ENCODE data around the gene C19orf25. TPM values are rescaled to one million over a fixed set of nuclear protein-coding genes. Genes with fewer than 3 reads are reported as not detected.

C19orf25 gene
- total RNA-seq, 1 experiment from 2014 or later: 20.0 TPM

DNA sequence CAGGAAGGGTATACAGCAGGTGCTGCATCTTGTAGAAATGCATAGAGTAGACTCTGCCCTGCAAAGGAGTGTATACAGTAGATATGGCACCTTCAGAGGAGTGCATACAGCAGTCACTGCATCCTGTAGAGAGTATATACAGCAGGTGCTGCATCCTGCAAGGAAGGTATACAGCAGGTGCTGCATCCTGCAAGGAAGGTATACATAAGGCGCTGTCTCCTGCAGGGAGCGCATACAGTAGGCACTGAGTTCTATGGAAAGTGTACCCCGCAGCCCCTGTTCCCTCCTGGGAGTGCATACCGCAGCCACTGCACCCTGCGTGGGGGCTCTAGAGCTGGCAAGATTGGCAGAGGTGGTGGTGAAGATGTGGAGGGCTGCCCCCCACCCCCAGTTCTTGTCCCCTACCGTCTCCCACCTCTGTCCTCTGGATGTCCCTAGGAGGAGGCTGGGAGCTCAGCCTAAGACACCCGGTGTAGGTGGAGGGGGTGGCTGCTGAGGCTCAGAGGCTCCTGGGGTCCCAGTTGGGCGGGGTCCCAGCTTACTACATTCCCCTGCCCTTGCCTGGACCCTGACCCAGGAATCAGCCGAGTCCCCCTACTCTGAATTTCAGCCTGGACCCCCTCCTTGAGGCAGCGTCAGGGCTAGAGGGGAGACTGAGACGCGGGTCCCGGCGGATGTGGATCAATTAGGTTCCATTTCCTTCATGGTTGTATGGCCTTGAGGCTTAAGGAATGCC, 36.1 kb upstream of the C19orf25 start:
- in situ Hi-C loops (cut with HindIII; ENCODE audit: low pct_unique_long_range_greater_than_20kb, low sequenced_read_pairs): no loop called here

DNA sequence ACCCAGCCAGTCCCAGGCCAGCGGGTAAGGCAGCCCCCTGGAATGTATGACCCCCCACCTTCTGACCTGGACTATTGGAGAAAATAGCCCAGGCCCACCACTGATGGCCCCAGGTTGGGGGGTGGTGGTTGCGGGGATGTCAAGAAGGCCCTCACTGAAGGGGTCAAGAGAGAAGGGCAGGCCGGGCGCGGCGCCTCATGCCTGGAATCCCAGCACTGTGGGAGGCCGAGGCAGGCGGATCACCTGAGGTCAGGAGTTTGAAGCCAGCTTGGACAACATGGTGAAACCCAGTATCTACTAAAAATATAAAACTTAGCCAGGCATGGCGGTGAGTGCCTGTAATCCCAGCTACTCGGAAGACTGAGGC, 35.3 kb upstream of the C19orf25 start:
- no peak for DNase-seq (ENCODE audit: low read depth, low spot score)
- in situ Hi-C loops (cut with HindIII; ENCODE audit: low pct_unique_long_range_greater_than_20kb, low sequenced_read_pairs): no loop called here

More for the DNA sequence above, 36.1 kb upstream of the C19orf25 start:
- no peak for DNase-seq (ENCODE audit: low read depth, low spot score)

DNA sequence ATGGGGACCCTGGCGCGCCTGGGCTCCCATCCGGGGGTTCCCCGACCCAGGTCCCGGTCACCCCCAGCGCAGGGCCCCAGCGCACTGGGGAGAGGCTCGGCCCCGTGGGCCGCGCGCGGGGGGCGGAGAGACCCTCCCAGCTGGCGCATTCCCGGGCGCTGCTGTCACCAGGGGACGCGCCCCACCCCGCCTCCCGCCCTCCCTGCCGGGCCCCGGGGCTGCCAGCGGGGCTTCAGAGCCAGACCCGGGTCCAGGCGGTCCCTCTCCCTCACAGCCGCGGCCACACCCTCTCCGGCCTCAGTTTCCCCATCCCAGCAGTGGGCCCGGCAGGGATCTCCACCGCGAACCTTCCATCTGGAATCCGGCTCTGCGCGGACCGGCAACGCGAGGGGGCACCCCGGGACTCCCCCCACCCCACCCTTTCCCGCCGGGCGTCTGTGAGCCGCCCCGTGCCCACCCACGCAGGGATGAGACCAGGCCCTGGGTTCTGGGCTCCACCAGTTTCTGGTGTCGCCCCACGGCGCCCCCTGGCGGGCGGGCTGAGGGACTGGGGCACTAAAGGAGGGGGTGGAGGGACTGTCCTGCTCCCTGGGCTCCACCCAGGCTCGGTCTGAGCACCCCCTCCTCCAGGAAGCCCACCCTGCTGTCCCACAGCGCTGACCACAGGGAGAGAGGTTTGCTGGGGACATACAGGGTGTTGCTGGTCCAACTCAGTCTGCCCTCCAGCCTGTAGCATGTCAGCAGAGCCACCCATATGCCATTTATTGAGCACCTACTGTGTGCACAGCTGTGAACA, 34.7 kb upstream of the C19orf25 start:
- in situ Hi-C loops (cut with HindIII; ENCODE audit: low pct_unique_long_range_greater_than_20kb, low sequenced_read_pairs): no loop called here
- peak; percentile 63 for DNase-seq (ENCODE audit: low read depth, low spot score)

DNA sequence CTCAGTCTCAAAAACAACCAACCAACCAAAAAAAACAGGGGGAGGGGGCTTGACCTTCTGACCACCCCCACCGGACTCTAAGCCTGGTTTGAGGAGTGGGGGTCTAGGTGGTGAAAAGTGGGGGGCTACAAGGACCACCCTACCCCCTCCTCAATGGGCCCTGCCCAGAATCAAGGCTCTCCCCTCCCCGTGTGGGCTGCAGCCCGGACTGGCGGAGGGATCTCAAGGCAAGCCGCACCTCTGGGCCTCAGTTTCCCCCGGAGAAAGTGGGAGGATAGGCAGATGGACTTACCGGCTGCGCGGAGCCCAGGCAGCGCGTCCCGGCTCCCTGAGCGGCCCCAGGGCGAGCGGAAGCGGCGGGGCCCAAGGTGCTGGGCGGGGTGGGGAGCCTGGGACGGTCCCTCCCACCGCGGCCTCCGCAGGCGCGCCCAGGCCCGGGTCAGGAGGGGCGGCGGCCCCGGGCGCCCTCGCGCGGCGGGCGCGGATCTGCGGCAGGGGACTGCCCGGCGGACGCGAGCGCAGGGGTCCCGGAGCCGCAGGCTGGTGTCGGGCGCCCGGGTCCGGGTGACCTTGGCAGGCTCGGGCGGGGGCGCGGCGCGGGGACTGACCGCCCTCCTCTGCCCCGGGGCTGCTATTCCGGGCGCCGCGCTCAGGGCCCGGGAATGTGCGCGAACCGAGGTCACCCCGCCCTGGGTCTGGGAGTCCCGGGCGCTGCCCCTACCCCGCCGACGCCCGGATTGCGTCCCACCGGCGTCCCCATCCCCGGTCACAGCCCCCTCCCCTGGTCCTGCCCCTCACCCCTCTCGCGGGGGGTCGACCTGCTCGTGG, 33.9 kb upstream of the C19orf25 start, which contains the start of gene ADAMTSL5:
Gene ADAMTSL5 (minus strand): TSS at position 349 of the 828 bp plus-strand sequence. CDS start 2,076 bp downstream, outside the sequence.
- peak; percentile 61 for DNase-seq (ENCODE audit: low read depth, low spot score)
- in situ Hi-C loops (cut with HindIII; ENCODE audit: low pct_unique_long_range_greater_than_20kb, low sequenced_read_pairs): no loop called here

DNA sequence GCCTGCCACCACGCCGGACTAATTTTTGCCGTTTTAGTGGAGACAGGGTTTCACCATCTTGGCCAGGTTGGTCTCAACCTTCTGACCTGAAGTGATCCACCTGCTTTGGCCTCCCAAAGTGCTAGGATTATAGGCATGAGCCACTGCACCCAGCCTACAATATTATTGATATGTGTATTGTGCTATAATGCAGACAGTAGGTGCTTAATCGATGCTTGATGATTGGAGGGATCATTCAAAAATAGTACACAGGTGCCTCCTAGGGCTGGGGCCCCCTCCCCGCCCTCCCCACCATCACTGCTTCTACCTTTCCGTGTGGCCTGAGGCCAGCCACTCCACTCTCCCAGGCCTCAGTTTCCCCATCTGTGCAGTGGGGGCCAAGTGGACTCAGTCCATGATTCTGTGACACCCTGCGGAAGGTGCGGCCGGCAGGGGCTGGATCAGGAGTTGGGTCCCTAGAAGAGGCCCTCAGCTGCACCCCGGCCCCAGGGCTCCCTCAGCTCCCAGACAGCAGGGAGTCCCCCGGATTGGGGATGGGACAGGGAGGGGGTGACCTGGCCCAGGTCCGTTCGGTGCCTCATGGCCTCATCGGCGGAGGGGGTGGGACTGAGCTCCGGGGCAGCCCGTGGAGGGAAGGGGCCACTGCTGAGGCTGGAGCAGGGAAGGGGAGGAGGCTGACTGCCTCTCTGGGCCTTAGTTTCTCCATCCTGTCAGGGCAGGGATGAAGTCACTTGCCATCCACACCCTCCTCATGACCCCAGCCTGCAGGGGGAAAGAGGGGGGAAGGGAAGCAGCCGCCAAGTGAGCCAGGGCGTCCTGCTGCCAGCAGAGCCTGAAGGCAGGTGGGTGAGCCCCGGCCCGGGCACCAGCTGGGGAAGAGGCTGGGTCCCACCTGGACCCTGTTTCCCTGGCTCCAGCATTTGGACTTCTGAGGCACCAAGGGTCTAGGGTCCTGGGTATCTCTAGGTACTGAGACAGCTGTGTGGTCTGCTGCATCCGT, 32.6 kb upstream of the C19orf25 start:
- in situ Hi-C loops (cut with HindIII; ENCODE audit: low pct_unique_long_range_greater_than_20kb, low sequenced_read_pairs): no loop called here
- DNase-seq (ENCODE audit: low read depth, low spot score): no peak

DNA sequence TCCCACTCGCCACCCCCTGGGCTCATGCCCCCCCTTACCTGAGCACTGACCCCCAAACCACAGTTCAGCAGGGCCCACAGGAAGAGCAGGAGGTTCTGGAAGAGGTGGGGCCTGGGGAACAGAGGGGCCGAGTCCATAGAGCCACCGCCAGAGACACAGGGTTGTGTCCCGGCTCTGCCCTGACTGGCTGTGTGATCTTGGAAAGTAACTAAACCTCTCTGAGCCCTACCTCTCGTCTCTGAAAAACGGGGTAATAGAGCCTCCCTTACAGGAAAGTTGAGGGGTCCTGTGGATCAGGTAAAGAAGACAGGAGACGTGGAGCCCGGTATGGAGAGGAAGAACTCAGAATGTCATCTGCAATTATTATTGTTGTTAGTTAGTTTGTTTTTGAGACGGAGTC, 31.8 kb upstream of the C19orf25 start:
- in situ Hi-C loops (cut with HindIII; ENCODE audit: low pct_unique_long_range_greater_than_20kb, low sequenced_read_pairs): no loop called here
- DNase-seq (ENCODE audit: low read depth, low spot score): no peak

DNA sequence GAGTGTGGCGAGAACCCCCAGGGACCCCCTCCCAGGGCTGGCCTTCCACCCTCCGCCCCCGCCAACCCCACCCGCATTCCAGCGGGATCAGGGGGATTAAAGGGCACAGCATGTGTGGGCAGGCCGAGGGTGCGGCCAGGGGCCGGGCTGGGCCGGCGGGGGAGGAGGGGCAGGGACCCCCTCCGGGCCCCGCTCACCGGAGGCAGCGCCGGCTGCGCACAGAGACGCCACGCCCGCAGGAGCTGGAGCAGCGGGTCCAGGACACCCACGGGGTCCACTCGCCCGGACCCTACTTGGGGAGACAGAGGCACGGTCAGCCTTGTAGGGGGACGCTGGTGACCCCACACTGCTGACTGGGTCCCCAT, 31.4 kb upstream of the C19orf25 start:
- in situ Hi-C loops (cut with HindIII; ENCODE audit: low pct_unique_long_range_greater_than_20kb, low sequenced_read_pairs): no loop called here
- no peak for DNase-seq (ENCODE audit: low read depth, low spot score)

DNA sequence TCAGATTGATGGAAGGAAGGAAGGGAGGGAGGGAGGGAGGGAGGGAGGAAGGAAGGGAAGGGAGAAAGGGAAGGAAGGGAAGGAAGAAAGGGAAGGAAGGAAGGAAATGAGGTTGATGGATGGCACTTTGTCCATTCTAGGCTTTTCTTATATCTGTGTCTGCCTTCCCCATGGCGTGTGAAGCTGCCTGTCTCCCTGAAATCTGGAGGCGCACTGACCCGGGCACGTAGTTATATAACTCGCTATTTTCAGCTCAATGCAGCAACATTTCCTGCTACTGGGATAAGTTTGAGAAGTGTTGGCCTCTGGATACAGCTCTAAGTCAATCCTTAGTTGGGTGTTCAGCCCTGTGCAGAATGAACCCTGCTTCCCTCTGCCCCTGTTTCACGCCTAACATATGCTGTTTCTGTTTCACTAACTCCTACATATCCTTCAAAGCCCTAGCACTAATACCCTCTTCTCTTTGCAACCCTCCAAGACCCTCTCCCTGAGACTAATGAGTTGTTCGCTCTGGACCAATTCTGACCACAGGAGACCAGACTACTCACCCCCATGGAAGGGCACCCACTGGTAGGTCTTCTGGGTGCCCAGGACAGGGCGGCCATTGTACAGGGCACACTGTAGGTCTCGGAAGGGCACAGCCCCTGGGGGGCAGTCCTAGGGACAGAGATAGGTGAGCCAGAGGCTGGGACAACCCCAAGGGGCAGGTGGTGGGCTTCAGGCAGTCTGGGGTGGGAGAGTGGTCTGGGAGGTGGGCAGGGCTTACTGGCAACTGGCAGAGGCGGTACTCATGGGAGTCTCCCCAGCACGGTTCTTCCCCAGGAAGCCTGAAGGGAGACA, 30.8 kb upstream of the C19orf25 start:
- in situ Hi-C loops (cut with HindIII; ENCODE audit: low pct_unique_long_range_greater_than_20kb, low sequenced_read_pairs): no loop called here

DNA sequence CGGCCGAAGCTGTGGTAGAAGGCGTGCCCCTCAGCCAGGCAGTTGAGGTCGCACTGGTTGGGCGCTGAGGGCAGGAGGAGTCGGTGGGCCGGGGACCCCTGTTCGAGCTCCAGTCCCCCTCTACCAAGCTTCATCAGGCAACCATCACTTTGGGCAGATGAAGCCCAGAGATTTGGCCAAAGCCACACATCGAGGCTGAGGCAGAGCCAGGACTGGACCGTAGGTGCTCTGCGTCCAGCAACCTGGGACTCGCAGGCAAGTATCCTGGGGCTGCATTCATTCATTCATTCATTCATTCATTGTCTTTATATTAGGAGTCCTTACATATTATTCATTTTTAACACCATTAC, 29.5 kb upstream of the C19orf25 start:
- in situ Hi-C loops (cut with HindIII; ENCODE audit: low pct_unique_long_range_greater_than_20kb, low sequenced_read_pairs): no loop called here
- no peak for DNase-seq (ENCODE audit: low read depth, low spot score)

More for the DNA sequence above, 30.8 kb upstream of the C19orf25 start:
- no peak for DNase-seq (ENCODE audit: low read depth, low spot score)

DNA sequence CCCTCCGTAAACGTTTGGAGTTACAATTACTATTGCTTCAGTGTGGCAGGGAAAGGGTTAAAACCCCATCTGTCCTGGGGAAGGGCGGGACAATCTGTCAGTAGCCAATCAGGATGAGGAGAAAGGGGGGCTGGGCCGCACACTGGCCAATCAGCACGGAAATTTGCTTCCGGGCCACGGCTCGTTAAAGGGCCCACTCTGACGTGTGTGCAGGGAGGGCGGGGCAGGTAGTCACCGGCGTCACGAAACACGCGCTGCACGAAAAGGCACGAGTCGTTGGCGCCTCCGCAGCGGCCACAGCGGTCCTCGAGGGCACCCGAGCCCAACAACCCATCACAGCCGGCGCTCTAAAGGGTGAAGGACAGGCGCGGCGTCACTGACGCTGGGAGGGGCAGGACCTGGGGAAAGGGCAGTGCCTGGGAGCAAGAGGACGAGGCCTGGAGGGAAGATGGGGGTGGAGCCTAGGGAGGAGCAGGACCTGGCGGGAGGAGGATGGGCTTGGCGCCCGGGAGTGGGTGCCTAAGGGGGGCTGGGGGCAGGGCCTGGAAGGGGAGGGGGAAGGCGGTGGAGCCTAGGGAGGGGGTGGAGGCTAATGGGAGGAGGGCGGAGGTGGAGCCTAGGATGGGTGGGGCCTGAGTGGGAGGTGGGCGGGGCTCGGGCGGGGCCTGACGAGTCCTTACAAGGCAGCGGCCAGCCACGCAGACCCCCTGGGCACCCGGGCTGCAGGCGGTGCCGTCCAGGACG, 28.9 kb upstream of the C19orf25 start:
- in situ Hi-C loops (cut with HindIII; ENCODE audit: low pct_unique_long_range_greater_than_20kb, low sequenced_read_pairs): no loop called here
- DNase-seq (ENCODE audit: low read depth, low spot score): peak; percentile 96

DNA sequence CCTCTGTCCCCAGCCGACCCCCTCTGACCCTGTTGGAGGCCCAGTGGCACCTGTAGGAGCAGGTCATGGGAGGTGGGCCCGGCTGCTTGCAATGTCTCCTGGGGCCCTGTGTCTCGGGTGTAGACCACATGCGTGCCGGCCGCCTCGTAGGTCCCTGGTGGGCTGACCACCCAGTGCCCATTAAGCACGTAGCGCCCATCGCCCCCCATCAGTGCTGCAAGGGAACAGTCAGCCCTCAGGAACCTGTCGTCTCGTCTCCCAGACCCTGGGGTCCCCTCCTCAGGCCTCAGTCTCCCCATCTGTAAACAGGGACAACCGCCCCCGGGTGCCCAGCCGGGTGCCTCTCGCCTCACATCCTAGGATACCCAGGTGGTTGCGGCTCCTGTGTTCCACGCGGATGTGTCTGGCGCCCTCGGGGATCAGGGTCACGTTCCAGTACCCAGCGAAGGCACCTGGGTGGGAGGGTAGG, 28.2 kb upstream of the C19orf25 start:
- in situ Hi-C loops (cut with HindIII; ENCODE audit: low pct_unique_long_range_greater_than_20kb, low sequenced_read_pairs): no loop called here
- DNase-seq (ENCODE audit: low read depth, low spot score): no peak

DNA sequence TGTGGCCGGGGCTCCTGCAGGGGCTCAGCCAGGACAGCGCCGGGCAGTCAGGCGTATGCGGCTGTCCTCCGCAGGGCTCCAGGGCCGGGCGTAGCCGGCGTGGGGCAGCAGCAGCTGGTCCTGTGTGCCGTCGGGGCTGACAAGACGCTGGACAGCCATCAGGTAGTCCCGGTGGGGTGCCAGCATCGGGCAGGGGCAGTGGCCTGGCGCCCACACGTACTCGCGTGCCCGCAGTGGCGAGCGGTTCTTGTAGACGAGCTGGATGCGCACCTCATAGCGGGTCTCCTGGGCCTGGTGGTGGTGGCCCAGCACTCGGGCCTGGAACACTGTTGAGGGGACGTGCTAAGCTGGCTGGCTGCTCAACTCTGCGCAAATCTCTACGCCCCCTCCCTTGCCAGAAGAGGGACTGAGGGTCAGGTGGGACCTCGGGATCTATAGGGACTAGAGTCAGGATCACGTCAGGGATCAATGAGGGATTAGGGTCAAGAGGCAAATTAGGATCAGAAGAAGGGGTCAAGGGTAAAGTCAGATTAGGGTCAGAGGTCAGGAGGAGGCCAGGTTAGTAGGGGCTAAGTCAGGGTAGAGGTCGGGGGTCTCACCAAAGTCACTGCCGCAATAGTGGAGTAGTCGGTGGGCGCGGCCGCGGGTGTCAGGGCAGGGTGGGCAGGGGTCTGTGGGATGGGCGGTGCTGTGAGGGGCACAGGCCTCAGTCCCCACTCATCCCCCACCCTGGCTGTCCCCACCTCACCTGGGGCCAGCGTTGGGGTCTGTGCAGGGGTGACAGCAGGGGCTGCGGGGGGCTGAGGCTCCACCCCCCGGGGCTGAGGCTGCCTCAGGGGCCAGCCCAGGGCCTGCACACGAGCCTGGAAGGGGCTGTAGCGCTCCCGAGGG, 27.2 kb upstream of the C19orf25 start:
- DNase-seq (ENCODE audit: low read depth, low spot score): no peak
- in situ Hi-C loops (cut with HindIII; ENCODE audit: low pct_unique_long_range_greater_than_20kb, low sequenced_read_pairs): no loop called here

DNA sequence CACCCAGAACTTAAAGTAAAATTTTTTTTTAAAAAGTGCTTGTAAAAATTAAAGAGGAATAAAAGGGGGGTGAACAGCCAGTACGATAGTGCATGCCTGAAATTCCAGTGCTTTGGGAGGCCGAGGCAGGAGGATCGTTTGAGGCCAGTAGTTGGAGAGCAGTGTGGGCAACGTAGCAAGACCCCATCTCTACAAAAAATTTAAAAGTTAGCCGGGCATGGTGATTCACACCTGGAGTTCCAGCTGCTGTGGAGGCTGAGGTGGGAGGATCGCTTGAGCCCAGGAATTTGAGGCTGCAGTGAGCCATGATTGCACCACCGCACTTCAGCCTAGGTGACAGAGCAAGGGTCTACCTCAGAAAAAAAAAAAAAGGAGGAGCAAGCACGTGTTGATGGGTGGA, 26.0 kb upstream of the C19orf25 start:
- in situ Hi-C loops (cut with HindIII; ENCODE audit: low pct_unique_long_range_greater_than_20kb, low sequenced_read_pairs): no loop called here
- DNase-seq (ENCODE audit: low read depth, low spot score): no peak

DNA sequence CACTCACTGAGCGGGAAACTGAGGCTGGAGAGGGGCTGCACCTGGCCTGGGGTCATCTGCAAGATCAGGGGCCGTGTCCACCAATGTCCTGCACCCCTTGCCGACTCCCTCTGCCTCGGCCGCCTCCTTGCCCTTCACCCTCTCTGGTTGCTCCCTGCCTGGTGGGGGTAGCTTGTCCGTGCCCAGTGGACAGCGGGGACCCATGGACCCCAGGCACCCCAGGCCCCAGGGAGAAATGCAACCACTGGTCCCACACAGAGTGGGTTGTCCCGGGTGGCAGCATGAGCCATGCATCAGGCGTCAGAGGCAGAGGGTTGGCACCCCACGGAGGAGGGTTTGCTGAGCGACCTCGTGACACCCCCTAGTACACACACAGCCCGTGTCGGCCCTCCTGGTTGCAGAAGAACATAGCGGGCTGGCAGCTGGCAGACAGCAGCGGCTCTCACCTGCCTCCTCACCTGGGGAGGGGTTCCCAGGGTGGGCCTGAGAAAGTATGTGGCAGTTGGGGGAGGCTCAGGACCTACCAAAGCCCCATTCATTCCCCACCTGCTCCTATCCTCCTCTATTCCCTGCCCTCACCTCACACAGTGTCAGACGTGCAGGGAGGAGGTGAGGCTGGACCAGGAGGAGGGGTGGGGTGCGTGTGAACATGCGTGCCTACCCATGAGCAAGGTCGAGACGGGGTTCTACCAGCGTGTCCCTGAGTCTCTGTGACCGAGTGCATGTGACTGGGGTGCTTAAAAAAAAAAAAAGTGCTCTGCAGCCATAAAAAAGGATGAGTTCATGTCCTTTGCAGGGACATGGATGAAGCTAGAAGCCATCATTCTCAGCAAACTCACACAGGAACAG, 25.1 kb upstream of the C19orf25 start:
- no peak for DNase-seq (ENCODE audit: low read depth, low spot score)
- in situ Hi-C loops (cut with HindIII; ENCODE audit: low pct_unique_long_range_greater_than_20kb, low sequenced_read_pairs): no loop called here
